Stimulated activated CD4-positive, alpha-beta T cell treated with anti-CD3 and anti-CD28 coated beads, Interleukin-15, amount 100 ng/mL, for 1 hour (primary cell): ENCODE data around the gene MRGPRF.

ENCODE experiments used
- DNase-seq, 2 donors: peaks; one replicate each; pipeline ENCODE4 v3.0.0-alpha.2; 2020; ENCODE audit warnings: low read depth in 1 of 2, low spot score in 1 of 2

MRGPRF gene

DNA sequence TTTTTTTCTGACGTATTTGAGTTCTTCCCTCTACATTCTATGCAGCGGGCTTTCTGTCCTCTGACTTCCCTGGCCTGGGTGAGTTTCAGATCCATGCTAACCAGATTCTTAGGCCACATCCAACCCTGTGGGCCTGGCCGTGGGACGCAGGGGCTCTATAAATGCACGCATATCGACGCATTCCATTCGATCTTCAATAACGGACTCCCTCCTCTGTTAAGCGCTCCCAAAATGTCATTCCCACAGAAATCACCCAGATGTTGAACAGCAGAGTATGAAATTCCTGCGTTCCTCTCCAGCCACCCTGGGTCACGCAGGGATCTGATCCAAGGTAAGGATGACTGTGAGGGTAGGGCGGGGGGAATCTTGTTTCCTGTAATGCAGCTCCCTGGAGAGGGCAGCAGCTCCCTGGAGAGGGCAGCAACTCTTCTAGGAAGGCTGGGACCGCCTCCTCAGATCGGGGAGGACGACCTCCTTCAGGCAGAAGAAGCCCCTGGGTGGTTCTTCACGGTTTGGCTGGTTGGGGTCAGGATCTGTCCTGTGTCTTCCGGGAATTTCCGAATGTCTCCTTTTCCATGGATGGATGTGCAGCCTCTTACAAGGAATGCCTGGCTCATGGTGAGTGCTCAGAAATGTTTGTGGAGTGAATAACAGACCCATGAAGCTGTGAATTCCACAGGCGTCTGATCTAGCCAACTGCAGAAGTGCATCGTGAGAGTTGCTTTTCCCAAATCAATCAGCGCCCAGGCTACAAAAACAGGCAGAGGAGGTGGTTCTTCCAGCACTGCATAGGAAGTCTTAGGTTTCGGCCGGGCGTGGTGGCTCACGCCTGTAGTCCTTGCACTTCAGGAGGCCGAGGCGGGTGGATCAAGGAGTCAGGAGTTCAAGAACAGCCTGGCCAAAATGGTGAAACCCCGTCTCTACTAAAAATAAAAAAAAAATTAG, 44.5 kb downstream of the MRGPRF start:
- no peak for DNase-seq

DNA sequence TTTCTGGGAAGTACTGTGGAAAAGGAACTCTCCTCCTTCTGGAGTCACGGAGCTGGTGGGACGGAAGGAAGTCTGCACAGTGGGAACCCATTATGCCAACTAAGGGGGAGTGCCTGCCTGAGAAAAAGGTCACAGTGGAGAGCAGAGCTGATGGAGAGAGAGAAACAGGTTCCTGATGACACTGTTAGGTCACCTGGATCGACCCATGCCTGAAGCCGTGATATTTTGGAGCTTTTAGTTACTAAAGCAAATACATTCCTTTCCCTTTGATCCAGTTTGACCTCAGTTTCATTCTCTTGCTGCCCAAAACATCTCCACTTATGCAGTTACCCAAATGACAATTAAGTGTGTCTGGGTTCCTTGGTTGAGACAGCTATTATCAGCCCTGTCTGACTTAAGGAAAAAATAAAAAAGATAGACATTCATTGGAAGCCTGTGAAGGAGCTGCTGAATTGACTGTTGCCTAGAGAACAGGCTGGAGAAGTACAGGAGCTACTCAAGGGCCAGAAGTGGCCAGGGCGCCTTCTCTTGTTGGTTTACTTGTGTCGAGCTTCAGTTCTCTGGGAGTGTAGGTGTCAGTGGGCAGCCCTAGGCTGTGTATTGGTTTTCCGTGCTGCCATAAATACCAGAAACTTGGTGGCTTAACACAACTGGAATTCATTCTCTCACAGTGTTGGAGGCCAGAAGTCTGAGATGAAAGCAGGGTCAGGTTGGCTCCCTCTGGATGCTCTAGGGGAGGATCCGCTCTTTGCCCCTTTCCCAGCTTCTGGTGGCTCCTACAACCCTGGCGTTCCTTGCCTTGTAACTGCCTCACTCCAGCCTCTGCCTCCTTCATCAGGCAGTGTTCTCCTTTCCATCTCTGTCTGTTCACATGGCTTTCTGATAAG, 45.9 kb downstream of the MRGPRF start:
- no peak for DNase-seq

DNA sequence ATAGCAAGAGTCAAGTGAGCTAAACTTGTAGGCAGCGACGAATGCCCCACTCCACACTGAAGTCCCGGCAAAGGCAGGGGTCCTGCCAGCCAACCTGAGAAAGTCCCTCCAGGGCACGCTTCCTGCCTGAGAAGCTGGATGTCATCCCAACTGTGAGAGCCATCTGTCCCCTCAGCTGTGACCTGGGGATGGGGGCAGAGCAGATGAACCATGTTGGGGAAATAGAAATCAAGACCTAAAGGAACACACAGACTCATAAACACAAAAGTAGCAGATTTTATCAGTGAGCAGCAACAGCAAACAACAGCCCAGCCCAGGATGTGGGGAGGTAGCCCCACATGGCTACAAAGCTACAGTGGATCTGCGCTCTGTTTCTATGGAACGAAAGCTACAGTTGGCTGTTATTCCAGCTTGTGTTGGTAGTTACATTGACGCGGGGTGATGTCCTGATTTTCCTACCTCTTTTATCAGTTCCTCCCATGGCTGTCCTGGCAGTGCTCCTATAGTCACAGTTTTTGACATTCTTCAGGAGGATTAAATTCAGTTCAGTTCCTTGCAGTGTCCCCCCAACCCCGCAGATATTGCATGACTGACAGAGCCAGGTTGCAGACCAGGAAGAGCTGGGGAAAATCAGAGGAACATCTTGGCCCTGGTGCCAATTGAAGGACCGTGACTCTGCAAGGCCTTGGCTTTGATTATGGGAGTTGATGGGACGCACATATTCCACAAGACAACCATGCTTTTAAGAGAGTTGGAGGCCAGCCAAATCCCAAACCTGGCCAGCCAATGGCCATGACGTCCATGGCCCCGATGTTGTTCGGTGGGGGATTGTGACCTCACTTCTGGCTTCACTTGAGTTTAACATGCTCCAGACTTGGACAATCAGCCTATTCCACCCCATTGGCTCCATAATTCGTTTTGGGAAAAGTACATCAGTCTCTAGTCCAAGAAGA, 46.9 kb downstream of the MRGPRF start:
- DNase-seq = no peak

DNA sequence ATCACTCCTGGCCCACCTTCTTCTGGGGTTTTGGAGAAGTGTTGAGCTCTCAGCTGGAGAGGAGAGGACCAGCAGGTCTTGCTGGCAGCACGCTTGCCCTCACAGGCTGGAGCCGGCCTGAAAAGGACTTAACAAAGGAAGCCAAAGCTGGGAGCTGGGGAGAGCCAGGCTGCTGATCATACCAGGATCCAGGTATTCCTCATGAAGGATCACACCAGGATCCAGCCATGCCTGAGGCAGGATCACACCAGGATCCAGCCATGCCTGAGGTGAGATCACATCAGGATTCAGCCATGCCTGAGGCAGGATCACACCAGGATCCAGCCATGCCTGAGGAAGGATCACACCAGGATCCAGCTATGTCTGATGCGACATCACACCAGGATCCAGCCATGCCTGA, 49.3 kb downstream of the MRGPRF start:
- DNase-seq = no peak

DNA sequence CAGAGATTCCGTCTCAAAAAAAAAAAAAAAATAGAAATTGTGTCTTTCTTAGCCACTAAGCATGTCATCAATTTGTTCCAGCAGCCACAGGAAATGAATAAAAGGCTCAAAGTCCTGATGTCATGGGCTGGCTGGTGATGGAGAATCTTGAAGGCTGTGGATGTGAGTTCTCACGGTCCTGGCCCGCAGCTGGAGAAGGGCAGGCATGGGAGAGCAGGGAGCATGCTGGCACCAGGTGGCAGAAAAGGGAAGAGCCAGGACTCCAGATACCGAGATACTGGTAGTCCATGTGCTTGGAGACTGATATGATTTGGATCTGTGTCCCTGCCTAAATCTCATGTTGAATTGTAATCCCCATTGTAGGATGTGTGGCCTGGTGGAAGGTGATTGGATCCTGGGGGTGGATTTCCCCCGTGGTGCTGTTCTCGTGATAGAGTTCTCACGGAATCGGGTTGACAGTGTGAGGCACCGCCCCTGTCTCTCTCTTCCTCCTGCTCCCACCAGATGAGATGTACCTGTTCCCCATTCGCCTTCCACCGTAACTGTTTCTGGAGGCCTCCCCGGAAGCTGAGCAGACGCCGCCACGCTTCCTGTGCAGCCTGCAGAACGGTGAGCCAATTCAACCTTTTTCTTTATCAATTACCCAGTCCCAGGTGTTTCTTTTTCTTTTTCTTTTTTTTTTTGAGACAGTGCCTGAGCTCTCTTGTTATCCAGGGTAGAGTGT, 50.4 kb downstream of the MRGPRF start:
- DNase-seq = peak in 1 of 2 donors; percentile 22

DNA sequence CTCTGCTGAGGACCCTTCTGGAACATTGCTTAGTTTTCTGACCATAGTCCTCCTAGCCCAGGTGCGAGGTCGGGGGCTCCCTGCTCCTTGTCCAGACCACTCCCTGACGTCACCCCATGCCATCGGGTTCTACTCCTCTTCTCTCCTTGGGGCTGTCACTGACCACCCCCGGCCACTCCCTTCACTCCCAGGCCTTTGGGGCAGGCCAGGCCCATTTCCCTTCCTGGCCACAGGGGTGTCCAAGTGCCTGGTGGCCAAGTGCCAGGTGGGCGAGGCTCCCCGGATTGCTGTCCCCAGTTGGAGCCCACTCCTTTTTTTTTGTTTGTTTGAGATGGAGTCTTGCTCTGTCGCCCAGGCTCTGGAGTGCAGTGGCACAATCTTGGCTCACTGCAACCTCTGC, 51.8 kb downstream of the MRGPRF start:
- DNase-seq = no peak

DNA sequence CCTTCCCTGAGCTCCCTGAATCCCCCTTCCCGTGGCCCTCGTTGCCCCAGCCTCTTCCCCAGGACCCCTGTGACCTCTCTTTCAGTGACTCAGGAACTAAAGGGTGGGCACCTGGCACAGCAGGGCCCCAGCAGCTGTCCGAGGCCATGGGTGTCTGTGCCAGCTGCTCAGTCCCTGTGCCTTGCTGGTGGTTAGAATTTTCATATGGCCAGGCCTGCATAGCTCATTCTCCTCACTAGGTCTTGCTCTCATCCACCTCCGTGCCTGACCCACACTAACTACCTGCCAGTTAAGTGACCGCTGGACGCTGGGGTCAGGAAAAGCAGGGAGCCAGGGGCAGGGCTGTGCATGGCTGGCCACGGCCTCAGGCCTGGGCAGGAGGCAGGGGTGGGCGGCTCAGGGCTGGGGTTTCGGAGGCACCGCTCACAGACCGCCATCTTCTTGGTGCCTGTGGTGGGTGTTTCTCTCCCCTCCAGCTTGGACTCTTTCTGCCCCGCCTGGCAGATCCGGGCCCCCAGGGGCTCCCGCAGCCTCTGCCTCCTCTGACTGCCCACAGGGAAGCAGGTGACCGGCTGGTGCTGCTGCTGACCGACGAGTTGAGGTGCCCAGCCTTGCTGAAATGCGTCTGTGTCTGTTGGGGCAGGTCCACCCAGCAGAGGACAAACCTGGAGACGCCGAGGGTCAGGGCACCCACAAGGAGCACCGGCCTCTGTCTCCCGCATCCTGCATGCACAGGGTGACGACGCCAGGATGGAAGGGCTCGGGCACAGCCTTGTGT, 52.6 kb downstream of the MRGPRF start:
- DNase-seq = no peak

DNA sequence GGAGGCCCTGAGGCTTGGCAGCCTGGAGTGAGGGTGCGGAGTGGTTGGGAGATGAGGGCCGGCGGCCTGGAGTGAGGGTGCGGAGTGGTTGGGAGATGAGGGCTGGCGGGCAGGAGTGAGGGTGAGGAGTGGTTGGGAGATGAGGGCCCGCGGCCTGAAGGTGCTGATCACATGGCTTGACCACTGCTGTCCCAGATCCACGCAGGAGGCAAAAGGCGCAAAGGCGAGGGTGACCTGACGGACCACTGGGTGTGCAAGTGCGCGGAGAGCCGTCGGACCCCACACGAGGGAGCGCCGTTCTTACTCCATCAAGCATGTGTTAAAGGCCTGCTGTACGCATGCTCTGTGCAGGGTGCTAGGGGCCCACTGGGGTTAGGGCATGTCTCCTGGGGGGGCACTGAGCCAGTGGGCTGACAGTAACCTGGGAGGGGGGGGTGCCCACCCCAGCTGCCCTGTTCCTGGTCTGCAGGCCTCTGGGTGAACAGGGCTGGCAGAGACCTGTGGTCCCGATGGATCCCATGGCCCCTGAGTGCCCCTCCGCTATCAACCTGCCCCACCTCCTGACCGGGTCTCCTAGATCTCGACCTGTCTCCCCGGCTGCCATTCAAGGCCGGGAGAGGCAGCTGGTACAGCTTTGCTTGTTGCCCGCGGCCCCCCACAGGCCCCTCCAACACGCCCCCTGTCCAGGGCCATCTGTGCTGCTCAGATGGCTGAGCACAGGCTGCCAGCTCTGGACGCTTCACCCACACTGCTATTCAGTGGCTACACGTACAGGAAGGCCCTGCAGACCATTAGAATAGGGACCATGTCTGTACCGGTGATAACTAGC, 53.4 kb downstream of the MRGPRF start:
- DNase-seq = no peak

DNA sequence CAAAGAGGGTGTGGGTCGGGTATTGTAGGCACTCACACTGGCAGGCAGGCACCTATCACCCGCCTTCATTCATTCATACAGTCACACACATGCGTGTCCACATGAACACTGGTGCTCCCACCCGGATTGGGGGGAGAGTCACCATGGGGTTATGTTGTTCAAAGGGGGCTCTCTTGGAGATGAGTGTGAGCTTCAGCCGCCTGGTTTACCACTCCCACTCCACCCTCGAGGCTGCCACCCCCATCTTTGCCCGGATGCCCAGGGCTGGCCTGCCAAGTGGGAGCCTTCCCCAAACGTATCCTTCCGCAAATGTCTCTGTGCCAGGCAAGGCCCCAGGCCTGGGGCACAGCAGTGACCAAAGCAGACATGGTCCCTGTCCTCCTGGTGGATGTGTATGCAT, 54.8 kb downstream of the MRGPRF start:
- no peak for DNase-seq

DNA sequence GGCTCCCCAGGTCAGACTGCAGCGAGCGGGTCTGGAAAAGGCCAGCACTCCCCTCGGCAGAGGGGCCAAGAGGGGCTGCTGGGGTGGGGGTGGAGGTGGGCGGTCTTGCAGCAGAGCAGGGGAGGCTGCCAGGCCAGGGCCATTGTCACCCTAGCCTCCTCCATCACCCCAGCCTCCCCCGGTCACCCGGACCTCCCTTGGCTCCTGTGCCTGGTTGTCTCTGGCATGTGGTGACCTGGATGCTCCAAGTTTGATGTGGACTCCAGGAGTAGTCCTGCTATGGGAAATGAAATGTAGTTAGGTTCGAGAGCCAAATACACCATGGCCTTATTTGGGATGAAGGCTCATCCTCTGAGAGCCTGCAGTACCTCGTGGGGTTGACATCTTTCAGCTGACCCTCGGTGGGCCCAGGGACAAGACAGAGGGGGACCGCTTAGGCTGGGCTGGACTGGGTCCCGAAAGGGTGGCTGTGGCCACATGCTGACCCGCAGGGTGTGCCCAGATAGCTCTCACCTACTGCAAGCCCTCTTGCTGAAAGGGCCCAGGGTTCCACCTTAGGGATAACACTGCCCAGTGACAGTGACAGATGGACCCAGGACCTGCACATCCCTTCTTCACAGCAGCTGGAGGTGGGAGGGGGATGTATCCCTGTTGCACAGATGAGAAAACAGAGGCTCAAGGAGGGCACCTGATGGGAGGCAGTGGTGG, 56.3 kb downstream of the MRGPRF start:
- DNase-seq = no peak

DNA sequence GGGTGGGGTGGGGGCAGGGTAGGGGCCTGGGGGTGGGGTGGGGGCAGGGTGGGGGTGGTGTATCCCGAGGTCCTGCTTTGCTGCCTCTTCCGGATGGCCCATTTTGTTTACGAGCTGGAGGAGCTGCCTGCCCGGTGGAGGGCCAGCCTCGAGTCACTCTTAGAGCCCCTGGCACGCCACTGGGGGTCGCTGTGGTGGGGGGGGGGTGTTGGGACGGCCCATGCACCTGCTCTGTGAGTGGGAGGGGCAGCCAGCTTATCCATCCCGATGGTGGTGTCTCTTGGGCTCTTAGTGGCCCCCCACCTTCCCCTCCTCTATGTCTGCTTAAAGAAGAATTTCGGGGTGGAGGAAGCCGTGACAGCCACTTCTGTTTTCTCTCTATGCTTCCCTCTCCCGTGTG, 56.9 kb downstream of the MRGPRF start:
- no peak for DNase-seq

DNA sequence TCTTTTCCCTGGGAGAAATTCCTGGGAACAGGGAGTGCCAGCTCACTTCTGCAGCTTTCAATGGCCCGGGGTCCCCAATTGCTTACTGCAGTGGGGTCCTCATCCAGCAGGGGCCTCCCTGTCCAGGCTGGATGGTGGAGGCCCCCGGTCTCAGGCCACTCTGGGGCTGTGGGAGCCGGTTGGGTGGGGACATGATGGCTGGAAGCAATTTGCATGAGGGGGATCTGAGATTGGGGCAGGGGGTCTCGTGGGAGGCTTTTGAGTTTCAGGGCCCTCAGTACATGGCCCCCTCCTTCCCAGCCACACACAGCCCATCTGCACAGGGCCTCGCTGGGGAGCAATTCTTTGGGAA, 57.5 kb downstream of the MRGPRF start:
- DNase-seq = no peak

DNA sequence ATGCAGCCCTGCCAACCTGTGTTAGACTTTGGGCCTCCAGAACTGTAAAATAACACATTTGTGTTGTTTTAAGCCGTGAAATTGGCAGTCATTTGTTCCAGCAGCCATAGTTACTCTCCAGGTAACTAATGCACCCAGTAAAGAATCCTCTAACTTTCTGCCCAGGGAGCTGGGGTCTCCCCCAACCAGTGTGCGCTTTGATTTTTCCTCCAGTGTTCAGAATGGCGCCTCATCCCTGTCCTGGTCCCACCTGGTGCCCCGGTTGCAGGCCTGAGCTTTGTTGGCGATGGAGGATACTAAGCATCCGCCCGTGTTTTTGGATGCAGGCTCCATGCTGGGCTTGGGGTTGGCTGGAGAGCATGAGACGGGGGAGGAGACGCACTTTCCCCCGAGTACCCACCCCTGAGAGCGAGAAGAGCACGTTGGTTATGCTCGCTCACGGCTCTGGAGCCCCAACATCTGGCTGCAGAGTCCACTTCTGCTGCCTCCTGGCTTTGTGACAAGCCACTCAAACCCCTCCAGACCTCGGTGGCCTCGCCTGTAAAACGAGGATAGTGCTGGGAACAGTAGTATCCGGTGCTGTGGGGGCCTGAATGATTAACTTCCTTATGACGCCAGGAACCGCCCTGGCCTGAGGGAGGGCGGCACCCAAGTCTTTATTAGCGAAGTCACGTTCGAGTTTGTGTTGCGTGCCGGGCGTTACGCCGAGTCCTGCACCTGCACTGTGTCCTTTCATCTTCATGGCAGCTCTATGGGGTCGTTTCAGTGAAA, 58.0 kb downstream of the MRGPRF start:
- DNase-seq = no peak
